BJ (cell line): Measurements from ENCODE around the gene RXRB. TPM values are rescaled to one million over a fixed set of nuclear protein-coding genes. Genes with fewer than 3 reads are reported as not detected.

Experiments used
- CTCF ChIA-PET: fragments of 350-600 bp; formaldehyde crosslinking; extraction: SDS; loops from one replicate; lab custom pipeline; 2021; ENCODE audit warnings: antibody characterized with exemption, inconsistent platforms; lab: Yijun Ruan, JAX
- POLR2A ChIA-PET: fragments of 300-600 bp; sonication (Branson Sonifier 250); formaldehyde crosslinking; extraction: SDS; loops from one replicate; lab custom pipeline; 2021; ENCODE audit warnings: antibody characterized with exemption; lab: Charles Lee
- DNase-seq: peaks from one replicate; pipeline ENCODE4 v3.0.0-alpha.2; 2011; ENCODE audit warnings: low read depth
- H3K27me3 ChIP-seq: 2 replicates; pipeline ENCODE4 v1.6.0; 2011; ENCODE audit warnings: low read length; ENCODE audit not compliant: control insufficient read depth, insufficient read depth
- H3K36me3 ChIP-seq: 2 replicates; pipeline ENCODE4 v1.5.1; 2011; ENCODE audit warnings: low read length; ENCODE audit not compliant: control insufficient read depth, insufficient read depth
- H3K4me3 ChIP-seq: 2 replicates; pipeline ENCODE4 v1.5.1; 2011; ENCODE audit warnings: low read depth, mild to moderate bottlenecking, control low read depth, low read length
- polyA plus RNA-seq: library from polyadenylated mRNA; depleted of rRNA; stranded (reverse); fragments of >200 nt; gene quantifications from 2 replicates; pipeline ENCODE4 v1.2.3, GENCODE V29; 2011
- TF ChIP-seq, protein P1 (sequence below): IDR thresholded peaks from 2 replicates; pipeline ENCODE4 v1.5.1; 2011; ENCODE audit warnings: low read depth, mild to moderate bottlenecking, control low read depth, inconsistent platforms, low read length, moderate library complexity; ENCODE audit not compliant: insufficient read depth

The RXRB gene
- polyA plus RNA-seq, 1 experiment = 67.9 TPM

DNA sequence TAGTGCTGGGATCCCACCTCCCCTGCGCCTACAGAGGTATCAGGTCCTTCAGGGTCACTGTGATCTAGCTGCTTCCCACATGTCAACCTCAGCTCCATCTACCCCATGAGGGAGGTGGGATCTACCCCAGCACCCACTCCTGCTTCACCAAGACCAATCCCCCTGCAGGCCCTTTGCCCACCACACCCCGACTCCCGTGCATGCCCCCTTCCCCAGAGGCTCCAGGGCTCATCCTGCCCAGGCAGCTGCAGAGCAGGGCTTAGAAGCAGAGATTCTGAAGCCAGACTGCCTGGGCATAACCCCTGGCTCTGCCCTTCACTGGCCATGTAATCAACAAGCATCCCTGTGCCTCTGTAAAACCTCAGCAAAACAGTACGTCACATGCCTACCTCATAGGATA, 25.7 kb downstream of the RXRB start:
- ChIA-PET POLR2A (no interaction called here), CTCF (interaction anchor here (0.6 to 4.3 kb wide), 10 partner anchors 13 to 160 kb away, joined by 3 to 33 read pairs (median 6); no protein-coding TSS in a partner anchor)
- peaks cover 3% of the 10 kb centered on the region for H3K27me3 ChIP-seq
- no peak overlapping the region for H3K4me3 ChIP-seq
- H3K36me3 ChIP-seq = no peaks in the 10 kb centered on the region
- no peak for DNase-seq
- TF ChIP-seq, protein P1, sequence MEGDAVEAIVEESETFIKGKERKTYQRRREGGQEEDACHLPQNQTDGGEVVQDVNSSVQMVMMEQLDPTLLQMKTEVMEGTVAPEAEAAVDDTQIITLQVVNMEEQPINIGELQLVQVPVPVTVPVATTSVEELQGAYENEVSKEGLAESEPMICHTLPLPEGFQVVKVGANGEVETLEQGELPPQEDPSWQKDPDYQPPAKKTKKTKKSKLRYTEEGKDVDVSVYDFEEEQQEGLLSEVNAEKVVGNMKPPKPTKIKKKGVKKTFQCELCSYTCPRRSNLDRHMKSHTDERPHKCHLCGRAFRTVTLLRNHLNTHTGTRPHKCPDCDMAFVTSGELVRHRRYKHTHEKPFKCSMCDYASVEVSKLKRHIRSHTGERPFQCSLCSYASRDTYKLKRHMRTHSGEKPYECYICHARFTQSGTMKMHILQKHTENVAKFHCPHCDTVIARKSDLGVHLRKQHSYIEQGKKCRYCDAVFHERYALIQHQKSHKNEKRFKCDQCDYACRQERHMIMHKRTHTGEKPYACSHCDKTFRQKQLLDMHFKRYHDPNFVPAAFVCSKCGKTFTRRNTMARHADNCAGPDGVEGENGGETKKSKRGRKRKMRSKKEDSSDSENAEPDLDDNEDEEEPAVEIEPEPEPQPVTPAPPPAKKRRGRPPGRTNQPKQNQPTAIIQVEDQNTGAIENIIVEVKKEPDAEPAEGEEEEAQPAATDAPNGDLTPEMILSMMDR = no peak

DNA sequence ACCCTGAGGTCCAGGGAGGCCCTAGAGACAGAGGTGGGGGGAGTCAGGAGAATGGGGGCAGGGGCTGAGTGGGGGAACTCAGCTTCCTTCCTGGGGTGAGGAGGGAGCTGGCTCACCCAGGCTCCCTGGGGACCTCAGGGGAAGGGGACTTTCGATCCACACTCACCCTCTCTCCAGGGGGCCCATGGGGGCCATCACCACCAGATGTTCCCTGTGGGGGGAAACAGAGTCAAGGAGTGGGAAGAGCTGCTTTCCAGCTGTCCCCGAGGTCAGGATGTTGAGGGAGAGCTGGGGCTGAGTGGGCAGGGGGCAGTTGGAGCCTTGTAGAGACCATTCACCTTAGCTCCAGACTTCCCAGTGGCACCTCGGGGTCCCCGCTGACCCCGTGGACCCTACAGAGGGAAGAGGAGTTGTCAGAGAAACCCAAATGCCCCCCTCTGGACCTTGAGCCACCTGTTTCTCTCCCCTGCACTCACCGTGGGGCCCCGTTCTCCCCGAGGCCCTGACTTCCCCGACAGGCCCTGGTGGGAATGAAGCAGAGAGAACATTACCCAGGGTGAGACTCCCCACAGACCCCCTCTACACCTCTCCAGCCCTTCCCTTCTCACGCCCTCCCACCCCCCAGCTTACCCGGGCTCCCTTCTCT, 26.8 kb downstream of the RXRB start:
- no peak for DNase-seq
- Histone ChIP-seq H3K4me3 (no peak overlapping the region), H3K36me3 (no peaks in the 10 kb centered on the region), H3K27me3 (peaks cover 3% of the 10 kb centered on the region)
- TF ChIP-seq, protein P1 = no peak
- CTCF ChIA-PET = interaction anchor here (0.6 to 4.3 kb wide), 16 partner anchors 10 to 159 kb away, joined by 3 to 39 read pairs (median 4); no protein-coding TSS in a partner anchor
- POLR2A ChIA-PET = no interaction called here

DNA sequence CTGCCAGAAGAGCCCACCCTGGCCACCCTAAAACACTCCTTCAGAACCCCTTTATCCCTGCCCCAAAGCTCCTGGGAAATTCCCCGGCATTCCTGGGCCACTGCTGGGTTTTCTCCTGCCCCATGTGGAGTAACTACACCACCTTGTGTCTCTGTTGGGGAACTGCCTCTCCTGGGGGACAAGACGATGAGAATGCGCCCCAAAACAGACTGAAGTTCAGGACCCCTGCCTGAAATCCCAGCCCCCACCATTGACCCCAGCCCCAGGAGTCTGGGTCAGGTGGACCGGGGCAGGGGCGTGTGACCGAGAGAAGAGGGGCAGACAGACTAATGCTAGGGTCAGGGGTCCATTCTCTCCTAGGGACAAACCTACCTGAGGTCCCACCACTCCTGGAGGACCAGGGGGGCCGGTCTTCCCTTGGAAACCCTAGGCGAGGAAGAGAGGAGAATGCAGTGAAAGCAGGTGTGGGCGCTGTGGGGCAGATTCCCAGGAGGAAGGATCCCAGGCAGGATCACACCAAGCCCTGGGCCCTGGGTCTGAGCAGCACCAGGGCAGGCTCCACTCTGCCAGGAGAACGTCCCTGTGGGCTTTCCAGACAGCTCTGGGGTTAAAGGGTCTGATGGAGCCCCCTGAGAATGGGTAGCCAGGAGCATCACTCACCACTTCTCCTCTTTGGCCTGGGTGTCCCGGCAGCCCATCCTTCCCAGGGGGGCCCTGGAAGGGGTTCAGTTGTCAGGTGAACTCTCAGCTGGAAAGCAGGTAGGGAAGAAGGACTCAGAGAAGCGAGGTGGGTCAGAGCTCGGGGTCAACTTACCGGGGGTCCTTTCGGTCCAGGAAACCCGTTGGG, 27.6 kb downstream of the RXRB start:
- Histone ChIP-seq H3K36me3 (no peaks in the 10 kb centered on the region), H3K27me3 (peaks cover 3% of the 10 kb centered on the region), H3K4me3 (no peak overlapping the region)
- ChIA-PET CTCF (interaction anchor here (0.6 to 4.3 kb wide), 28 partner anchors 9 to 334 kb away, joined by 3 to 39 read pairs (median 4); partner anchors contain the start of genes HLA-DMA and TAP2), POLR2A (no interaction called here)
- no peak for DNase-seq
- TF ChIP-seq, protein P1 = peak; percentile 76

DNA sequence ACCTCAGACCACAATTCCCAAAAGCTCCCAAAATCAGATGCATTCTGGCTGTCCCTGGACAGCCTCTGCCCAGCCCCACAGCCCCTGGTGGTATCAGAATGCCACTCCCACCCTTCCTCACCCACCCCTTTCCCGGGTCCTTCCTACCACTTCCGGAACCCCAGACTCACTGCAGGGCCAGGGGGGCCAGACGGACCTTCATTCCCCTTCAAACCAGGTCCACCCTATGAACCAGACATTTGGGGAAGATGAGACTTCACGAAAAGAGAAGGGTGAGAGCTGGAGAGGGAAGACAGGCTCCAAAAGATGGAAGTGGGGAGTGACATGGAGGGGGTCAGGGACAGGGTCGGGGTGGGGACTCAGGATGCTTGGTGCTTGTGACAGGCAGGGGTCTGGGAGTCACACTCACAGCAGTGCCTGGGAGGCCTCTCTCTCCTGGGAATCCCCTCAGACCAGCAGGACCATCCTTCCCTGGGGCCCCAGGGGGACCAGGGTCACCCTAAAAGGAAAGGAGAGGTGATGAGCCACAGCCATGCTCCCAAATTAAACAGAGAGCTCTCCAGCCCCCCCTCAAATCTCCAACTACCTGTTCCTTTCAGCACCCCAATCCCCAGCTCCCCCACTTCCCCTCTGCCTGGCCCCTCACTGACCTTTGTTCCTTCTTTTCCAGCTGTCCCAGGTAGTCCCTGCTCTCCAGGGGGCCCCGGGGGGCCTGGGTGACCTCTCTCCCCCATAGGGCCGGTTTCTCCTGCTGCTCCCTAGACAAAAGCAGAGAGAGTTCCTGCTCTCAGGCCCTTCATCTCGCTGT, 28.4 kb downstream of the RXRB start:
- H3K4me3 ChIP-seq = no peak overlapping the region
- TF ChIP-seq, protein P1 = no peak
- peaks cover 3% of the 10 kb centered on the region for H3K27me3 ChIP-seq
- POLR2A ChIA-PET = no interaction called here
- CTCF ChIA-PET = interaction anchor here (0.6 to 4.3 kb wide), 22 partner anchors 8 to 334 kb away, joined by 3 to 39 read pairs (median 4); partner anchors contain the start of genes HLA-DMA and TAP2
- H3K36me3 ChIP-seq = no peaks in the 10 kb centered on the region
- no peak for DNase-seq
